Activated naive CD8-positive, alpha-beta T cell treated with anti-CD3 and anti-CD28 coated beads, Interleukin-2, amount 10 ng/mL, durations not matched to agents 7 days and 5 days (primary cell): ENCODE measurements around the gene EML1. TPM values are rescaled to one million over a fixed set of nuclear protein-coding genes. Genes with fewer than 3 reads are reported as not detected.

ENCODE experiments used
- ATAC-seq: fragments of 150-1000 bp; cut with Tn5 transposase; one replicate; pipeline ENCODE4 v1.10.0; 2021; ENCODE audit warnings: low read depth, moderate library complexity
- POLR2A ChIA-PET: fragments of 350-600 bp; sonication (Branson Sonifier 250); formaldehyde crosslinking; loops from one replicate; lab custom pipeline; 2021; ENCODE audit warnings: antibody characterized with exemption; lab: Charles Lee
- DNase-seq: peaks from one replicate; pipeline ENCODE4 v3.0.0; 2021
- H3K27ac Mint-ChIP-seq: one replicate; pipeline ENCODE4 v1.8.0; 2022; ENCODE audit warnings: mild to moderate bottlenecking, mixed read lengths
- H3K27me3 Mint-ChIP-seq: one replicate; pipeline ENCODE4 v1.8.0; 2022; ENCODE audit warnings: mild to moderate bottlenecking, moderate library complexity, mixed read lengths
- H3K36me3 Mint-ChIP-seq: one replicate; pipeline ENCODE4 v1.8.0; 2021; ENCODE audit warnings: mild to moderate bottlenecking, mixed read lengths
- H3K4me1 Mint-ChIP-seq: one replicate; pipeline ENCODE4 v1.8.0; 2021; ENCODE audit warnings: mixed read lengths
- H3K4me3 Mint-ChIP-seq: one replicate; pipeline ENCODE4 v1.8.0; 2022; ENCODE audit warnings: mild to moderate bottlenecking, moderate library complexity, mixed read lengths
- H3K9me3 Mint-ChIP-seq: one replicate; pipeline ENCODE4 v1.8.0; 2021; ENCODE audit warnings: mixed read lengths
- total RNA-seq, 2 experiments: library from RNA; stranded (reverse); gene quantifications; one replicate each; pipeline ENCODE4 v1.2.3, GENCODE V29; 2021

EML1 gene
- total RNA-seq, 2 experiments from 2014 or later = 0.69 TPM; not detected in 1

- Mint-ChIP-seq H3K36me3 (peaks cover 2% of the 10 kb centered on the region), H3K27ac (peak overlapping the region; percentile 65), H3K27me3 (peaks cover 24% of the 10 kb centered on the region), H3K4me3 (no peak overlapping the region), H3K4me1 (peaks cover 3% of the 10 kb centered on the region), H3K9me3 (peaks cover 5% of the 10 kb centered on the region)
- POLR2A ChIA-PET = no interaction called here
- DNase-seq = no peak
- ATAC-seq = no peak
Measured at GRCh38 chr14:99952453-99952852, 159.2 kb downstream of the EML1 start.

GRCh38 chr14:99955826-99956455 is 162.7 kb downstream of the EML1 start:
- peaks cover 45% of the 10 kb centered on the region for H3K27me3 Mint-ChIP-seq
- peaks cover 5% of the 10 kb centered on the region for H3K9me3 Mint-ChIP-seq
- no peak overlapping the region for H3K27ac Mint-ChIP-seq
- DNase-seq (no peak), ATAC-seq (no peak)
- peaks cover 1% of the 10 kb centered on the region for H3K4me1 Mint-ChIP-seq
- POLR2A ChIA-PET = no interaction called here
- peaks cover 2% of the 10 kb centered on the region for H3K36me3 Mint-ChIP-seq
- no peak overlapping the region for H3K4me3 Mint-ChIP-seq

- POLR2A ChIA-PET = no interaction called here
- Mint-ChIP-seq H3K27me3 (peaks cover 68% of the 10 kb centered on the region), H3K9me3 (no peaks in the 10 kb centered on the region), H3K4me1 (no peaks in the 10 kb centered on the region), H3K36me3 (no peaks in the 10 kb centered on the region), H3K4me3 (no peak overlapping the region), H3K27ac (no peak overlapping the region)
- DNase-seq = no peak
- no peak for ATAC-seq
Measured at GRCh38 chr14:99958380-99958779, 165.2 kb downstream of the EML1 start.

GRCh38 chr14:99961826-99962518 is 168.8 kb downstream of the EML1 start:
- Mint-ChIP-seq H3K4me3 (no peak overlapping the region), H3K27me3 (peaks cover 62% of the 10 kb centered on the region), H3K36me3 (no peaks in the 10 kb centered on the region), H3K9me3 (no peaks in the 10 kb centered on the region), H3K27ac (no peak overlapping the region), H3K4me1 (no peaks in the 10 kb centered on the region)
- POLR2A ChIA-PET = no interaction called here
- no peak for ATAC-seq
- DNase-seq = no peak

- POLR2A ChIA-PET = no interaction called here
- Mint-ChIP-seq H3K36me3 (no peaks in the 10 kb centered on the region), H3K27me3 (peaks cover 63% of the 10 kb centered on the region), H3K4me1 (no peaks in the 10 kb centered on the region), H3K4me3 (no peak overlapping the region), H3K9me3 (no peaks in the 10 kb centered on the region), H3K27ac (no peak overlapping the region)
- DNase-seq (no peak), ATAC-seq (no peak)
Measured at GRCh38 chr14:99964979-99965378, 171.8 kb downstream of the EML1 start.

GRCh38 chr14:99966037-99966835 is 173.0 kb downstream of the EML1 start:
- Mint-ChIP-seq H3K27me3 (peaks cover 58% of the 10 kb centered on the region), H3K4me3 (no peak overlapping the region), H3K4me1 (no peaks in the 10 kb centered on the region), H3K36me3 (no peaks in the 10 kb centered on the region), H3K9me3 (no peaks in the 10 kb centered on the region), H3K27ac (no peak overlapping the region)
- ATAC-seq (no peak), DNase-seq (no peak)
- POLR2A ChIA-PET = no interaction called here

- ATAC-seq = no peak
- H3K9me3 Mint-ChIP-seq = no peaks in the 10 kb centered on the region
- no peak overlapping the region for H3K4me3 Mint-ChIP-seq
- no peaks in the 10 kb centered on the region for H3K4me1 Mint-ChIP-seq
- DNase-seq = no peak
- H3K27ac Mint-ChIP-seq = no peak overlapping the region
- no peaks in the 10 kb centered on the region for H3K36me3 Mint-ChIP-seq
- peaks cover 52% of the 10 kb centered on the region for H3K27me3 Mint-ChIP-seq
- POLR2A ChIA-PET = no interaction called here
Measured at GRCh38 chr14:99966912-99967311, 173.7 kb downstream of the EML1 start.

- Mint-ChIP-seq H3K27ac (no peak overlapping the region), H3K4me1 (peaks cover 9% of the 10 kb centered on the region), H3K9me3 (no peaks in the 10 kb centered on the region), H3K27me3 (peaks cover 38% of the 10 kb centered on the region), H3K4me3 (no peak overlapping the region), H3K36me3 (no peaks in the 10 kb centered on the region)
- ATAC-seq (no peak), DNase-seq (no peak)
- POLR2A ChIA-PET = no interaction called here
Measured at GRCh38 chr14:99968191-99968920, 175.1 kb downstream of the EML1 start.

GRCh38 chr14:99968941-99969340 is 175.7 kb downstream of the EML1 start:
- DNase-seq (no peak), ATAC-seq (no peak)
- H3K27ac Mint-ChIP-seq = no peak overlapping the region
- H3K4me1 Mint-ChIP-seq = peaks cover 12% of the 10 kb centered on the region
- peaks cover 2% of the 10 kb centered on the region for H3K36me3 Mint-ChIP-seq
- POLR2A ChIA-PET = no interaction called here
- peaks cover 37% of the 10 kb centered on the region for H3K27me3 Mint-ChIP-seq
- no peaks in the 10 kb centered on the region for H3K9me3 Mint-ChIP-seq
- no peak overlapping the region for H3K4me3 Mint-ChIP-seq

- Mint-ChIP-seq H3K4me1 (peaks cover 12% of the 10 kb centered on the region), H3K27me3 (peaks cover 31% of the 10 kb centered on the region), H3K4me3 (no peak overlapping the region), H3K27ac (no peak overlapping the region), H3K9me3 (peaks cover 1% of the 10 kb centered on the region), H3K36me3 (peaks cover 2% of the 10 kb centered on the region)
- POLR2A ChIA-PET = no interaction called here
- ATAC-seq (no peak), DNase-seq (no peak)
Measured at GRCh38 chr14:99969673-99970322, 176.6 kb downstream of the EML1 start.

GRCh38 chr14:99971087-99971940 is 178.1 kb downstream of the EML1 start:
- H3K4me1 Mint-ChIP-seq = peaks cover 12% of the 10 kb centered on the region
- H3K9me3 Mint-ChIP-seq = peaks cover 1% of the 10 kb centered on the region
- DNase-seq (peak; percentile 89), ATAC-seq (peak; percentile 82)
- H3K27me3 Mint-ChIP-seq = peaks cover 27% of the 10 kb centered on the region
- POLR2A ChIA-PET = interaction anchor here (0.5 to 1.2 kb wide), 11 partner anchors 12 to 490 kb away, joined by 3 to 9 read pairs (median 4); partner anchors contain the start of genes CCNK and SETD3
- no peak overlapping the region for H3K27ac Mint-ChIP-seq
- H3K36me3 Mint-ChIP-seq = peaks cover 4% of the 10 kb centered on the region
- peak overlapping the region; percentile 64 for H3K4me3 Mint-ChIP-seq
